Lower lobe of right lung (tissue), 2 donors: Measurements from ENCODE around the gene SNED1. TPM values are rescaled to one million over a fixed set of nuclear protein-coding genes. Genes with fewer than 3 reads are reported as not detected.

Source experiments
- ATAC-seq, 2 donors: fragments of 200-7000 bp; cut with Tn5 transposase; one replicate each; pipeline ENCODE4 v1.9.1; 2020 to 2022; ENCODE audit warnings: mild to moderate bottlenecking in 2 of 2, moderate library complexity in 2 of 2
- DNase-seq: peaks from one replicate; pipeline ENCODE4 v3.0.0-alpha.2; 2020
- H3K27ac ChIP-seq: fragments of 200-600 bp; one replicate; pipeline ENCODE4 v1.8.0; 2022
- H3K27me3 ChIP-seq: fragments of 200-600 bp; one replicate; pipeline ENCODE4 v1.8.0; 2022; ENCODE audit warnings: low read depth
- H3K36me3 ChIP-seq: fragments of 200-600 bp; one replicate; pipeline ENCODE4 v1.8.0; 2022; ENCODE audit warnings: mild to moderate bottlenecking
- H3K4me1 ChIP-seq: fragments of 200-600 bp; one replicate; pipeline ENCODE4 v1.8.0; 2022
- H3K4me3 ChIP-seq: fragments of 200-600 bp; one replicate; pipeline ENCODE4 v1.8.0; 2022; ENCODE audit warnings: mild to moderate bottlenecking
- H3K9me3 ChIP-seq: fragments of 200-600 bp; one replicate; pipeline ENCODE4 v1.8.0; 2022
- intact Hi-C: fragments of 100-400 bp; cut with DNase I; formaldehyde crosslinking; loops from one replicate; pipeline ENCODE4 v1.11.0; 2022
- total RNA-seq: library from RNA; stranded (reverse); fragmentation: NEBNext Ultra II Directional; extraction: Animal tissue kit (Norgen Biotek cat#: 25700); gene quantifications from one replicate; pipeline ENCODE4 v1.2.1, GENCODE V29; 2021
- TF ChIP-seq, protein P1 (sequence below): fragments of 200-600 bp; IDR thresholded peaks from one replicate; pipeline ENCODE4 v1.8.0; 2022; ENCODE audit warnings: antibody characterized with exemption, mild to moderate bottlenecking
- donor health status: DM: no; HTN: yes; CAD: no; lungs with severe emphysema.

Gene SNED1
- total RNA-seq, 1 donor from 2014 or later: 36.2 TPM

- intact Hi-C loops: no loop called here
- Histone ChIP-seq H3K27ac (no peak overlapping the region), H3K9me3 (no peaks in the 10 kb centered on the region), H3K4me1 (no peaks in the 10 kb centered on the region), H3K27me3 (no peaks in the 10 kb centered on the region), H3K4me3 (no peak overlapping the region), H3K36me3 (peaks cover 84% of the 10 kb centered on the region)
- TF ChIP-seq, protein P1, sequence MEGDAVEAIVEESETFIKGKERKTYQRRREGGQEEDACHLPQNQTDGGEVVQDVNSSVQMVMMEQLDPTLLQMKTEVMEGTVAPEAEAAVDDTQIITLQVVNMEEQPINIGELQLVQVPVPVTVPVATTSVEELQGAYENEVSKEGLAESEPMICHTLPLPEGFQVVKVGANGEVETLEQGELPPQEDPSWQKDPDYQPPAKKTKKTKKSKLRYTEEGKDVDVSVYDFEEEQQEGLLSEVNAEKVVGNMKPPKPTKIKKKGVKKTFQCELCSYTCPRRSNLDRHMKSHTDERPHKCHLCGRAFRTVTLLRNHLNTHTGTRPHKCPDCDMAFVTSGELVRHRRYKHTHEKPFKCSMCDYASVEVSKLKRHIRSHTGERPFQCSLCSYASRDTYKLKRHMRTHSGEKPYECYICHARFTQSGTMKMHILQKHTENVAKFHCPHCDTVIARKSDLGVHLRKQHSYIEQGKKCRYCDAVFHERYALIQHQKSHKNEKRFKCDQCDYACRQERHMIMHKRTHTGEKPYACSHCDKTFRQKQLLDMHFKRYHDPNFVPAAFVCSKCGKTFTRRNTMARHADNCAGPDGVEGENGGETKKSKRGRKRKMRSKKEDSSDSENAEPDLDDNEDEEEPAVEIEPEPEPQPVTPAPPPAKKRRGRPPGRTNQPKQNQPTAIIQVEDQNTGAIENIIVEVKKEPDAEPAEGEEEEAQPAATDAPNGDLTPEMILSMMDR: no peak
- no peak for ATAC-seq
- no peak for DNase-seq
Measured at GRCh38 chr2:241068136-241068941, 69.9 kb downstream of the SNED1 start.

GRCh38 chr2:241068942-241069810, 70.8 kb downstream of the SNED1 start:
- intact Hi-C loops: no loop called here
- no peaks in the 10 kb centered on the region for H3K27me3 ChIP-seq
- H3K9me3 ChIP-seq: no peaks in the 10 kb centered on the region
- TF ChIP-seq, protein P1: no peak
- no peak overlapping the region for H3K27ac ChIP-seq
- peaks cover 92% of the 10 kb centered on the region for H3K36me3 ChIP-seq
- no peaks in the 10 kb centered on the region for H3K4me1 ChIP-seq
- DNase-seq (no peak), ATAC-seq (no peak)
- no peak overlapping the region for H3K4me3 ChIP-seq

GRCh38 chr2:241069821-241070281, 71.4 kb downstream of the SNED1 start:
- TF ChIP-seq, protein P1: no peak
- H3K4me3 ChIP-seq: no peak overlapping the region
- DNase-seq: no peak
- no peak overlapping the region for H3K27ac ChIP-seq
- intact Hi-C loops: no loop called here
- peaks cover 96% of the 10 kb centered on the region for H3K36me3 ChIP-seq
- H3K9me3 ChIP-seq: no peaks in the 10 kb centered on the region
- ATAC-seq: no peak
- no peaks in the 10 kb centered on the region for H3K4me1 ChIP-seq
- H3K27me3 ChIP-seq: no peaks in the 10 kb centered on the region

DNA sequence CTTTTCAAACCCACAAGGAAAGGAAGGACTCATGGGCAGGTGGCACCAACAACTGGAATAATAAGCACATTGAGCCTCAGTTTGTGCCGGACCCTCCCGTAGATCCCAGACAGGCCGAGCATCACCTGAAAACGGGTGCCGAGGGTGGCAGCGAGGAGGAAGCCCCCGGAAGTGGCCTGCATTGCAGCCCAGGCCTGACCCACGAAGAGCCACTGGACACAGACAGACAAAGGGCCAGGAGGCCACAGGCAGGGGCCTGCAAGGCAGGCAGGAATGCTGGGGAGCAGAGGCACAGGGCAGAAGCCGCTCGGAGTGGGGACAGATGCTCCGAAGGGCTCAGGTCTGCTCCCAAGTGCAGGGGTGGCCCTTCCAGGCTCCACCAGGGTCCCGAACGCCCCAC, 71.9 kb downstream of the SNED1 start:
- Histone ChIP-seq H3K4me1 (no peaks in the 10 kb centered on the region), H3K4me3 (no peak overlapping the region), H3K36me3 (peaks cover 96% of the 10 kb centered on the region), H3K27me3 (no peaks in the 10 kb centered on the region), H3K27ac (no peak overlapping the region), H3K9me3 (no peaks in the 10 kb centered on the region)
- intact Hi-C loops: no loop called here
- DNase-seq (no peak), ATAC-seq (no peak)
- TF ChIP-seq, protein P1: no peak

DNA sequence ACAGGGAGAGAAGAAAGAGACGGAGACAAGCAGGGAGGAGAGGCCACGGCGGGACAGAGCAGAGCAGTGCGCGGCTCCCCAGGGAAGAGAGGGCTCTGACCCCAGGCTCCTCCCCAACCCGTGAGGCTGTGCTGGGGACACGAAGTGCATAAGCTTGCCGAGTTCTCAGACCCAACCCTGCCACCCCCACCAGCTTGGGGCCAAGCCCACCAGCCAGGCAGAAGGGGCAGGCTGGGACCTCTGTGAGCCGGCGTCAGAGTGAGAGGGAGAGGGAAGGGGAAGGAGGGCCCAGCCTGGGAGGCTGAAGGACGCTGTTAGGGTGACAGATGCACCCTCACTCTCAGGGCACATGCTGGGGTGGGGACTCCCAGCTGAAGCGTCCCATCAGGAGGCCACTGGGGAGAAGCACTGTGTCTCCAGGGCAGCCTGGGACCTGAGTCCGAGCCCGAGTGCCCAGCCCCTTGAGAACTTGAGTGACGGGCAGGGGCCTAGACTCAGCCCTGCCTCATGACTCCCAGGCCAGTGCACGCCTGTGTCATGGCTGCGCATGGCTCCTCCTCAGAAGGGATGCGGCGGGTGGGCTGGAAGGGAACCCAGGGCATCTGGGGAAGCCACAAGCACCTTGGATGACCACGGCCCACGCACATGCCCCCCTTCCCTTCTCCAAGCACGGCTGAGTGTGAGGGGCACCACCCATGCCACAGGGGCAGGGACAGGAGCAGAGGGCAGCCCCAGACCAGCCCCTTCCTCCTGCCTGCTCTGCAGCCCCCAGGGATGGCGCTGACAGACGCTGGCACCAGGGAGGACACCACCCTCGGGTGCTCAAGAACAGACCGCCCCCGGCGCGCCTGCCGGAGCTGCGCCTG, 72.6 kb downstream of the SNED1 start:
- no peaks in the 10 kb centered on the region for H3K9me3 ChIP-seq
- no peak overlapping the region for H3K4me3 ChIP-seq
- H3K27me3 ChIP-seq: no peaks in the 10 kb centered on the region
- TF ChIP-seq, protein P1: no peak
- H3K27ac ChIP-seq: no peak overlapping the region
- intact Hi-C loops: no loop called here
- DNase-seq: no peak
- H3K36me3 ChIP-seq: peaks cover 93% of the 10 kb centered on the region
- ATAC-seq: no peak
- H3K4me1 ChIP-seq: no peaks in the 10 kb centered on the region
